ENCODE measurements around the gene VAV3. TPM values are rescaled to one million over a fixed set of nuclear protein-coding genes. Genes with fewer than 3 reads are reported as not detected.

VAV3 gene
- total and polyA plus RNA-seq, 2 of the 8 experiments (the other 6 are each of a cell fraction or from before 2014, with no cell fraction given): 2.9 to 7.9 TPM

GRCh38 chr1:107896936-107897335, 68.0 kb downstream of the VAV3 start (continued):
- TF ChIP-seq CHD7 (IDR thresholded peaks at IDR 0.05; ENCODE audit: insufficient replicate concordance, low read length): no peak
